ENCODE measurements around the gene PAQR6.

Gene PAQR6

GRCh38 chr1:156262461-156263287 is 14.8 kb upstream of the PAQR6 start:
- DNase-seq: no peak

DNA sequence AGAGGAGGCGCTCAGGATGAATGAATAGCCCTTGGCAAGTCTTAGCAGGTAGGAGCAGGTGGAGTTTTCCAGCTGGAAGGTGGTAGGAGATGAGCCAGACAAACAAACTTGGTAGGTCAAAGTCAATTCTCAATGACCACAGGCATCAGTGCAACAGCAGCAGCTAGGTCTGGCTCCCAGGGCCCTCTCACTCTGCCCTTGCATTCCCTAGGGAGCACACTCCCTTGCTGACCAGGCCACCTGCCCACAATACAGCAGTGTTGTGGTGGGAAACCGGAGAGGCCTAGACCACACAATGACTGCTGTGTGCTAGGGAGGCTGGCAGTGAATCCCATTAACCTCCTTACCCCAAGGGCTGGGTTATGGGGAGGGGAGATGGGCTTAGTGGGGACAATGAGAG is 13.0 kb upstream of the PAQR6 start:
- DNase-seq: no peak

GRCh38 chr1:156259805-156260204 is 11.9 kb upstream of the PAQR6 start:
- no peak for DNase-seq

DNA sequence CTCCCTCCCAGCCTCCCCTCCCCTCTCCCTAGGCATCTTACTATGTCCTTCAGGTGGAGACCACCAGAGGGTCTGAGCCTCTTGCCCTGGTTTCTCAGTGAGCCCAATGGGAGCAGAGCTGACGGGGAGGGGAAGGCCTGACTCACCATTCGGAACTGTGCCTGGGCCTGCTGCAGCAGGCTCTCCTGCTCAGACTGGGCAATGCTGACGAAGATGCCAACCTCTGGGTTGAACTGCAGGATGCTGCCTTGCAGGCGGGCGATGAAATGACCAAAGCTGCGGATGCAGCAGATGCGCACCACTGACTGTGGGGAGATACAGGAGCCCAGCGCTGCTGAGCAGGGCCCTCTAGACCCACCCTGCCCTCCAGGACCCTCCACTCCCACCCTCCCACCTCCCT is 11.0 kb upstream of the PAQR6 start:
- DNase-seq: no peak

DNA sequence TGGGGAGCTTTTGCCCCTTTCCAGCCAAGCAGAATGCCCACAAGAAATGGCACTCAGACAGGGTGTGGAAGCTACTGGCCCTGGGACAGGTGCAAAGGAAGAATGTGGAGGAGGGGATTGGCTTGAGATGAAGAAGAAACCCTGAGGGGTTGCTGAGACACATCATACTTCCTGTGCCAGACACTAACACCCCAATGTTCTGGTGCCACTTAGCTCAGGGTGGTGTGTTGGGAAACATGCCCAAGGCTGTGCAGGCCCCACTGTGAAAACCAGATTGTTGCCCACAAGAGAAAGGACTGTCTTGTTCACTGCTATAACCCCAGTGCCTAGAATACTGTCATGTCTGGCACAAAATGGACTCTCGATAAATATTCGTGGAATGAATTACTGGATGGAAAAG is 9.9 kb upstream of the PAQR6 start:
- no peak for DNase-seq

- DNase-seq: no peak
Observed at GRCh38 chr1:156253634-156254033, 5.8 kb upstream of the PAQR6 start.

GRCh38 chr1:156251527-156251926 is 3.7 kb upstream of the PAQR6 start:
- DNase-seq: no peak

DNA sequence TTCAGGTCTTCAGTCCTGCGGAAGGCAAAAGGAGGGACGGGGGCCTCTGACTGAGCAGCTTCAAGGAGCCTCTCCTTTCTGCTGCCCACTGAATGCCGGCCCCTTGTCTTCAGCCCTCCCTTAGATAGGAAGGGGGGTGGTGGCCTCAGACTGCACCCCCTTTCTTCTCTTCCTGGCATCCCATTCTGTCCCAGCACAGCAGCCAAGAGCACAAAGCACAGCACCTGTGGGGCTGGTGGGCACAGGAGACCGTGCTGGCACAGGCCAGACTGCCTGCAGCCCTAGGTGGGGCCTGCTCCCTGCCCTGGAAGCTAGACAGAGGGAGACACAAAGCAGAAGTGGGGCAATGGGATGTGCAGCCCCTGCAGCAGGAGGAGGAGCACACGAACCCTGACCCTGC is 1.7 kb upstream of the PAQR6 start:
- no peak for DNase-seq

DNA sequence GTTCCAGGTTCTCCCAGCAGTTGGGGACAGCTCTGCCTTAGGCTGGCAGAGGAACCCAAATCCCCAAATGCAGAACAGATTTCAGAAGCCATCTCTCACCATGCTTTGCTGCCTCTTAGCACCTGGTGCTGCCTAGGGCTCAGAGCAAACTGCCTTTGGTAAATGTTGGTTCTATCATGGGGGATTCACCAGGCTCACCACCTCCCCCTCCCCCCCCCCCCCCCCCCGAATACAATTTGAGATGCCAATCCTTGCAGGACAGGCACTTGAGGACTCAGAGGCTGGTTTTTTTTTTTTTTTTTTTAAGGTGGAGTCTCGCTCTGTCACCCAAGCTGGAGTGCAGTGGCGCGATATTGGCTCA is 447 bp upstream of the PAQR6 start:
- DNase-seq: no peak

- no peak for DNase-seq
Observed at GRCh38 chr1:156246781-156247459, 936 bp downstream of the PAQR6 start.

GRCh38 chr1:156246241-156246780 is 1.5 kb downstream of the PAQR6 start:
- no peak for DNase-seq

DNA sequence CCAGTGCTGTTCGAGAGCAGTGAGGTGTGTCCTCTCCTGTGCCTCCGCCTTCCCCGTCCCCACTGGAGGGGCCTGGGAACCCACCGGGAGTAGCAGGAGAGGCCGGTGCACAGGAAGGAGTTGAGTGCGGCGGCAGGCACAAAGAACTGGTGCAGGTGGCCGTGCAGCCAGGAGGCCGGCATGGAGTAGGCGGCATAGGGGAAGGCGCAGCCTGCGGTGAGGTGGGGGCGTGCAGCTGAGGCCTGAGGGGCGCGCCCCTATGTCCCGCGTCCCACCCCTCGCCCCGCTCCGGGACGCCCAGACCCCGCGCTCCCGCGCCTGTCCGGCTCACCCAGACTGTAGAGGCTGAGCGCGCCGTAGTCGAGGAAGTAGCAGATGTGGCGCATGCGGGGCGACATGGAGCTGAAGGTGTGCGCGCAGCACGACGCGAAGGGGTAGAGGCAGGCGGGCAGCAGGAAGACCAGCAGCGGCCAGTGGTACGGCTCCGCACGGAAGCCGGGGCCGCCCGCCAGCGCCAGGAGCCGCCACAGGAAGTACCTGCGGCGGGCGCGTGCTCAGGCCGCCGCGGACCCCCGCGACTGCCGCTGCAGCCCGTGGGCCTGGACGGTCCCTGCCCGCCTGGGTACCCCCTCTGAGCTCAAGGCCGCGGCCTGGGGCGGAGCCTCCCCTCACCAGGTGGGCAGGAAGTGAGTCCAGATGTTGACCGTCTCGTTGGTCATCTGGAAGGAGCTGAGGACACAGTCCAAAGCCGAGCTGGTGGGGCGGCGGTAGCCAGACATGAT is 2.2 kb downstream of the PAQR6 start:
- DNase-seq: peak; percentile 38

GRCh38 chr1:156244712-156245111 is 3.1 kb downstream of the PAQR6 start:
- DNase-seq: no peak

- DNase-seq: no peak
Observed at GRCh38 chr1:156244126-156244525, 3.7 kb downstream of the PAQR6 start.

GRCh38 chr1:156242738-156243137 is 5.1 kb downstream of the PAQR6 start:
- no peak for DNase-seq

DNA sequence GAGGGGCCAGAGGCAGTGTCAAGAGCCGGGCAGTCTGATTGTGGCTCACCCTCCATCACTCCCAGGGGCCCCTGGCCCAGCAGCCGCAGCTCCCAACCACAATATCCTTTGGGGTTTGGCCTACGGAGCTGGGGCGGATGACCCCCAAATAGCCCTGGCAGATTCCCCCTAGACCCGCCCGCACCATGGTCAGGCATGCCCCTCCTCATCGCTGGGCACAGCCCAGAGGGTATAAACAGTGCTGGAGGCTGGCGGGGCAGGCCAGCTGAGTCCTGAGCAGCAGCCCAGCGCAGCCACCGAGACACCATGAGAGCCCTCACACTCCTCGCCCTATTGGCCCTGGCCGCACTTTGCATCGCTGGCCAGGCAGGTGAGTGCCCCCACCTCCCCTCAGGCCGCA is 5.9 kb downstream of the PAQR6 start, which contains the start of gene BGLAP:
BGLAP (plus strand) TSS at position 259 of the 400 bp plus-strand sequence; CDS start at position 307, 48 bp downstream.
- no peak for DNase-seq

DNA sequence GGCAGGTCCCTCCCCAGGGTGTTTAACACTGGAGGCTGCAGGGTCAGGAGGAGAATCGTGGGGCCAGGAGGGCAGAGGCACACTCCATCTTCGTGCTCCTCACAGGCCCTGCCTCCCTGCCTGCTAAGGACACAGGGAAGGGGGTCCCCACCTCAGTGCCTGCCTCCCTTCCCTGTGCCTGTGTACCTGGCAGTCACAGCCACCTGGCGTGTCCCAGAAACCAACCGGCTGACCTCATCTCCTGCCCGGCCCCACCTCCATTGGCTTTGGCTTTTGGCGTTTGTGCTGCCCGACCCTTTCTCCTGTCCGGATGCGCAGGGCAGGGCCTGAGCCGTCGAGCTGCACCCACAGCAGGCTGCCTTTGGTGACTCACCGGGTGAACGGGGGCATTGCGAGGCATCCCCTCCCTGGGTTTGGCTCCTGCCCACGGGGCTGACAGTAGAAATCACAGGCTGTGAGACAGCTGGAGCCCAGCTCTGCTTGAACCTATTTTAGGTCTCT is 6.5 kb downstream of the PAQR6 start:
- DNase-seq: no peak

DNA sequence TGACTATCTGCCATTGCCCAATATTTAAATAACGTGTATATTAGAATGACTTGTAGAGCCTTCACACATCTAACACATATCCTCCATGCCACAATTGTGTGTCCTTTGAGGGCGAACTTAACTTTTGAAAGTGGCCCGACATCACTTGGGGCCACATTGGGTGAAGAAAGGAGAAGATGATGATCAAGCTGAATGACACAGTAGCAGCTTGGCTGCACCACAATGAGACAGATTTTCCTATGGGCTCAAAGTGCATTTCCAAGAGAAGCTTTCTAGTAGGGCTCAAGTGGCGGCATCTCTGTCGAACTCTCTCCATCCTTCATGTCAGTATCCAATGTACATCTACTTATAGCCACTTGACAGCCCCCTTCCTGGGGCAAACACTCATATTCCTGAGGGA is 9.6 kb downstream of the PAQR6 start:
- no peak for DNase-seq

GRCh38 chr1:156236164-156236563 is 11.7 kb downstream of the PAQR6 start:
- DNase-seq: no peak

- no peak for DNase-seq
Observed at GRCh38 chr1:156233426-156234127, 14.3 kb downstream of the PAQR6 start.

- no peak for DNase-seq
Observed at GRCh38 chr1:156232201-156232894, 15.5 kb downstream of the PAQR6 start.

DNA sequence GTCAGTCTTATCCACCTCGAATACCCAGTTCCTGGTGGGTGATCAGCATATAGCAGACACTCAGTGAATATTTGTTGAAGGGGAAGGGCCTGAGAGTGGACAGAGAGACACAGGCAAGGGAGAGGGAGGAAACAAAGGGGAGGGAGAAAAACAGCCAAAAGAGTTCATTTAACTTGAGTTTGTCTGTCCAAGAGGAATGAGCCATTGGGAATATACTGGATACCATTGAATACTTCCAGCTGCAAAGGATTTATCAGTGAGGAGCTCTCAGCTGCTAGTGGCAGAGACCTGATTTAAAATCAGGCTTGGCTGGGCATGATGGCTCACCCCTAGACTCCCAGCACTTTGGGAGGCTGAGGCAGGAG is 17.4 kb downstream of the PAQR6 start:
- DNase-seq: no peak

All from NCI-H748 treated with DMSO at 0.1 percent for 48 hours (cell line).